Measurements from ENCODE around the gene PSG7.
"Not testable (repeated sequence)": the region's sequence is repeated elsewhere in the genome, so short reads cannot be mapped to it uniquely, and the experiment has no call there.

DNA sequence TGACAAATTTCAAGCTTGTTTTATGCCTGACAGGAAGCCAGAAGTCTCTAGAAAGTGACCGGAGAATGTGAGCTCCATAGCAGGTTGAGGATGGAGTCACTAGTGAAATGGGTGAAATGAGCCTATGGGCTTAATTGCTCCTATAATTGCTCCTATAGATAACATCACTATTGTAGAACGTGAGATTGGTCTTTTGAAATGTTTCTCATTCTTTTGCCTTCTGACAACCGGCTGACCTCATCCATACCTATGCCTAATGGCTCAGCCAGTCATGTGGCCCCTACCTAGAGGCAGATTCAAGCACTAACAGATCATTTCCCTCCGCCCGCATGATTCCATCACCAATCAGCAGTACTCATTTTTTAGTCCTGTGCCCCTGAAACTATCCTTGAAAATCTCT, 23.5 kb downstream of the PSG7 start:
- TF ChIP-seq CTCF (IDR thresholded peaks at IDR 0.05); ZFX (IDR thresholded peaks at IDR 0.05; ENCODE audit: borderline replicate concordance): not testable (repeated sequence)

All from 22Rv1 (cell line).